GM12865 (cell line): ENCODE measurements around the gene KIRREL3.

ENCODE experiments used
- DNase-seq: peaks from one replicate; pipeline ENCODE4 v3.0.0; 2010; ENCODE audit warnings: low read depth
- H3K4me3 ChIP-seq: 2 replicates; pipeline ENCODE4 v1.5.1; 2011; ENCODE audit warnings: mild to moderate bottlenecking, low read depth, low read length, control low read depth
- CTCF ChIP-seq: IDR thresholded peaks from 2 replicates; pipeline ENCODE4 v1.5.1; 2011; ENCODE audit warnings: low read length, control low read depth, low read depth, inconsistent platforms; ENCODE audit not compliant: insufficient read depth; ENCODE audit errors: missing control alignments

Gene KIRREL3

GRCh38 chr11:126978911-126979310, 21.7 kb downstream of the KIRREL3 start:
- no peak for TF ChIP-seq CTCF
- no peak for DNase-seq
- no peak overlapping the region for H3K4me3 ChIP-seq

GRCh38 chr11:126978165-126978564, 22.4 kb downstream of the KIRREL3 start:
- no peak for DNase-seq
- TF ChIP-seq CTCF: no peak

GRCh38 chr11:126973051-126973450, 27.5 kb downstream of the KIRREL3 start:
- no peak for DNase-seq
- TF ChIP-seq CTCF: no peak
- H3K4me3 ChIP-seq: no peak overlapping the region

More at GRCh38 chr11:126978165-126978564, 22.4 kb downstream of the KIRREL3 start:
- H3K4me3 ChIP-seq: no peak overlapping the region

- TF ChIP-seq CTCF: no peak
- DNase-seq: no peak
- H3K4me3 ChIP-seq: no peak overlapping the region
These were observed 29.3 kb downstream of the KIRREL3 start for GRCh38 chr11:126971305-126971704.

- DNase-seq: peak; percentile 16
- TF ChIP-seq CTCF: peak; percentile 47
- H3K4me3 ChIP-seq: no peak overlapping the region
These were observed 30.6 kb downstream of the KIRREL3 start for GRCh38 chr11:126969865-126970479.

GRCh38 chr11:126968915-126969314, 31.7 kb downstream of the KIRREL3 start:
- TF ChIP-seq CTCF: no peak
- H3K4me3 ChIP-seq: no peak overlapping the region
- DNase-seq: peak; percentile 13

GRCh38 chr11:126965331-126965730, 35.2 kb downstream of the KIRREL3 start:
- DNase-seq: no peak
- H3K4me3 ChIP-seq: no peak overlapping the region
- no peak for TF ChIP-seq CTCF
